HEK293T (cell line): Measurements from ENCODE around the gene PRXL2C.
A peak's percentile ranks its signal among the peaks of the same experiment; 100 is the strongest.
"Not testable (repeated sequence)": the region's sequence is repeated elsewhere in the genome, so short reads cannot be mapped to it uniquely, and the experiment has no call there.

Experiments used
- CTCF ChIA-PET: fragments of 350-600 bp; formaldehyde crosslinking; extraction: SDS; loops from one replicate; lab custom pipeline; 2021; ENCODE audit warnings: antibody characterized with exemption, inconsistent platforms; lab: Yijun Ruan, JAX
- POLR2A ChIA-PET: fragments of 350-600 bp; formaldehyde crosslinking; extraction: SDS; loops from one replicate; lab custom pipeline; 2020; ENCODE audit warnings: antibody characterized with exemption, inconsistent platforms; lab: Yijun Ruan, JAX
- DNase-seq: peaks from one replicate; pipeline ENCODE4 v3.0.0; 2012; ENCODE audit warnings: mixed read lengths; ENCODE audit errors: extremely low spot score
- ARNT ChIP-seq: fragments of 450-650 bp; IDR thresholded peaks from 2 replicates; pipeline ENCODE4 v1.6.1; 2017; ENCODE audit warnings: mild to moderate bottlenecking
- BHLHE40 ChIP-seq: fragments of 450-650 bp; IDR thresholded peaks from 2 replicates; pipeline ENCODE4 v1.6.1; 2016; ENCODE audit warnings: mild to moderate bottlenecking, moderate library complexity, borderline replicate concordance
- CTBP1 ChIP-seq: fragments of 450-650 bp; IDR thresholded peaks from 2 replicates; pipeline ENCODE4 v1.6.1; 2016; ENCODE audit warnings: borderline replicate concordance
- ELF4 ChIP-seq: fragments of 450-650 bp; IDR thresholded peaks from 2 replicates; pipeline ENCODE4 v1.6.1; 2017; ENCODE audit warnings: antibody characterized with exemption
- FOXA1 ChIP-seq: fragments of 450-650 bp; IDR thresholded peaks from 2 replicates; pipeline ENCODE4 v1.6.1; 2016; ENCODE audit warnings: mild to moderate bottlenecking
- FOXK2 ChIP-seq: fragments of 450-650 bp; IDR thresholded peaks from 2 replicates; pipeline ENCODE4 v1.6.1; 2016; ENCODE audit warnings: mild to moderate bottlenecking
- FOXM1 ChIP-seq: fragments of 450-650 bp; IDR thresholded peaks from 2 replicates; pipeline ENCODE4 v1.6.1; 2017; ENCODE audit warnings: mild to moderate bottlenecking, borderline replicate concordance
- HDGF ChIP-seq: fragments of 450-650 bp; IDR thresholded peaks from 2 replicates; pipeline ENCODE4 v1.6.1; 2017; ENCODE audit warnings: antibody characterized with exemption, borderline replicate concordance
- L3MBTL2 ChIP-seq: fragments of 450-650 bp; conservative IDR thresholded peaks from 2 replicates; pipeline ENCODE4 v1.6.1; 2016; ENCODE audit warnings: mild to moderate bottlenecking
- LEF1 ChIP-seq: fragments of 450-650 bp; IDR thresholded peaks from 2 replicates; pipeline ENCODE4 v1.6.1; 2017; ENCODE audit warnings: mild to moderate bottlenecking, borderline replicate concordance
- NFRKB ChIP-seq: fragments of 450-650 bp; IDR thresholded peaks from 2 replicates; pipeline ENCODE4 v1.6.1; 2016; ENCODE audit warnings: mild to moderate bottlenecking, moderate library complexity
- PKNOX1 ChIP-seq: fragments of 450-650 bp; IDR thresholded peaks from 2 replicates; pipeline ENCODE4 v1.6.1; 2016
- SP1 ChIP-seq: fragments of 450-650 bp; IDR thresholded peaks from 2 replicates; pipeline ENCODE4 v1.6.1; 2017
- SUZ12 ChIP-seq: fragments of 450-650 bp; IDR thresholded peaks from 2 replicates; pipeline ENCODE4 v1.6.1; 2016; ENCODE audit warnings: mild to moderate bottlenecking
- TARDBP ChIP-seq: fragments of 450-650 bp; IDR thresholded peaks from 2 replicates; pipeline ENCODE4 v1.6.1; 2016
- ZNF384 ChIP-seq: fragments of 450-650 bp; IDR thresholded peaks from 2 replicates; pipeline ENCODE4 v1.6.1; 2016

The PRXL2C gene

DNA sequence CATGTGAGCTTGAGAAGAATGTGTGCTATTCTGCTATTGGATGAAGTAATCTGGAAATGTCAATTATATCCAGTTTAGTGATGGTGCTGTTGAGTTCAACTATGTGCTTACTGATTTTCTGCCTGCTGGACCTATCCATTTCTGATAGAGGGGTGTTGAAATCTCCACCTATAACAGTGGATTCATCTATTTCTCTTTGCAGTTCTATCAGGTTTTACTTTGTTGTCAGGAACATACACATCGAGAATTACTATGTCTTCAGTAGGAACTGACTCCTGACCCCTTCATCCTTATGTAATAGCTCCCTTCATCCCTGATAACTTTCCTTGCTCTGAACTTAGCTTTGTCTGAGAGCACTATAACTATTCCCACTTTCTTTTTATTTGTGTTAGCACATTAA is 18.7 kb downstream of the PRXL2C start:
- no peak for DNase-seq
- ChIA-PET POLR2A (no interaction called here), CTCF (no interaction called here)
- TF ChIP-seq ZNF384 (no peak), FOXM1 (no peak), L3MBTL2 (no peak), BHLHE40 (no peak), NFRKB (no peak), SUZ12 (no peak), SP1 (no peak), ARNT (no peak), TARDBP (no peak), HDGF (no peak), FOXK2 (no peak), LEF1 (no peak)

DNA sequence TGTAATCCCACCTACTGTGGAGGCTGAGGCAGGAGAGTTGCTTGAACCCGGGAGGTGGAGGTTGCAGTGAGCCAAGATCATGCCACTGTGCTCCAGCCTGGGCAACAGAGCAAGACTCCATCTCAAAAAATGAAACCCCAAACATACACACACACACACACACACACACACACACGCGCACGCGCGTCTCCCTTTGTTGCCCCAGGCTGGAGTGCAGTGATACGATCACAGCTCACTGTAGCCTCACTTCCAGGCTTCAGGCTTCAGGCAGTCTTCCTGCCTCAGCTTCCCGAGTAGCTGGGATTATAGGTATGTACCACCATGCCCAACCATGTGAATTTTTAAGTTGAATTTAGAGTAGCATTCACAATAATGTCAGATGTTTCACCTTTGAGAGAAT is 21.5 kb downstream of the PRXL2C start:
- POLR2A ChIA-PET, DNase-seq, CTCF ChIA-PET: not testable (repeated sequence)

GRCh38 chr9:96626912-96627311 is 28.2 kb downstream of the PRXL2C start:
- POLR2A ChIA-PET: no interaction called here
- TF ChIP-seq FOXK2 (no peak), ZNF384 (no peak), FOXM1 (no peak), TARDBP (no peak), FOXA1 (no peak), SP1 (no peak), HDGF (no peak)
- CTCF ChIA-PET: no interaction called here
- no peak for DNase-seq

GRCh38 chr9:96621618-96622017 is 33.5 kb downstream of the PRXL2C start:
- no peak for DNase-seq
- ChIA-PET POLR2A (interaction anchor here (1.0 kb wide), 1 partner anchor 172 kb away, joined by 3 read pairs; the partner anchor contains the start of gene HABP4), CTCF (no interaction called here)
- TF ChIP-seq ELF4 (no peak), PKNOX1 (no peak)

DNA sequence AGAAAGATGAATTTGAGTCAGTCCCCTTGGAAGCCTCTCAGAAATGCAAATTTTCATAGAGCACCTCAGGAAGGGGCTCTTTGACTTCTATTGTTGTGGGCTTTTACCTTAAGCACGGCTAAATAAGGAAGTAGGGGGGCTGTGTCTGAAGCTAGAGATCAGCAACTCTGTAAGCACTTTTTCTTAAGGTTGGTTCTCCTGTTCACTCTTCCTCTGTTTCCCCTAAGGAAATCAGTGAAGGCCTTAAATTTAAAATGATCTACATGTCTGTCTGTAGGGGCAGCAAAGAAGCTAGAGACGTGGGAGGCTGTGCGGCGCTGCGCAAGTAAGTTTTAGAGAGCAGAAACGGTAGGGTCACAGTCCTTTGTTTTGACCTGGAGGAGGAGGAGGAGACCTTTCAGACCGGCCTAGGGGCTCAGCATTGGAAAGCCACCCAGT is 34.3 kb downstream of the PRXL2C start:
- DNase-seq: no peak
- CTCF ChIA-PET: interaction anchor here (0.6 kb wide), 1 partner anchor 14 kb away, joined by 3 read pairs; no protein-coding TSS in a partner anchor
- TF ChIP-seq ZNF384 (no peak), FOXM1 (no peak), PKNOX1 (no peak), L3MBTL2 (no peak), FOXK2 (no peak), TARDBP (no peak), SUZ12 (no peak), ARNT (no peak), SP1 (no peak), LEF1 (no peak), FOXA1 (no peak), HDGF (no peak)
- POLR2A ChIA-PET: interaction anchor here (1.0 kb wide), 1 partner anchor 171 kb away, joined by 3 read pairs; the partner anchor contains the start of gene HABP4

DNA sequence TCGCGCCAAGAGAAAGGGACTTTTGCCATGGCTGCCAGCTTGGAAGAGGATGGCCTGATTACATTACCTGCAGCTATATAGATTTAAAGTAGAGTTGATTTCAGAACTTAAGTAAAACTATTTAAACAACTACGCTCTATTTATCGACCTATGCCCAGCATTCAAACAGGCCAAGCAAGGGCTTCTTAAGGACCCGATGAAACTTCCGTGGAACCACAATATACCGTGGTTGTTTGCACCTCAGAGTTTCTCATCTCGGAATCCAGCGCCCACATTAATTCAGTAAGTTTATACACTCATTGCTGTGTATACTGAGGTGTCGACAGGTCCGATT is 35.0 kb downstream of the PRXL2C start:
- DNase-seq: no peak
- ChIA-PET CTCF (no interaction called here), POLR2A (interaction anchor here (2.3 kb wide), 1 partner anchor 53 kb away, joined by 8 read pairs; no protein-coding TSS in a partner anchor)
- no peak for TF ChIP-seq CTBP1
- no peak for TF ChIP-seq FOXK2
- no peak for TF ChIP-seq ARNT
- TF ChIP-seq NFRKB: no peak

DNA sequence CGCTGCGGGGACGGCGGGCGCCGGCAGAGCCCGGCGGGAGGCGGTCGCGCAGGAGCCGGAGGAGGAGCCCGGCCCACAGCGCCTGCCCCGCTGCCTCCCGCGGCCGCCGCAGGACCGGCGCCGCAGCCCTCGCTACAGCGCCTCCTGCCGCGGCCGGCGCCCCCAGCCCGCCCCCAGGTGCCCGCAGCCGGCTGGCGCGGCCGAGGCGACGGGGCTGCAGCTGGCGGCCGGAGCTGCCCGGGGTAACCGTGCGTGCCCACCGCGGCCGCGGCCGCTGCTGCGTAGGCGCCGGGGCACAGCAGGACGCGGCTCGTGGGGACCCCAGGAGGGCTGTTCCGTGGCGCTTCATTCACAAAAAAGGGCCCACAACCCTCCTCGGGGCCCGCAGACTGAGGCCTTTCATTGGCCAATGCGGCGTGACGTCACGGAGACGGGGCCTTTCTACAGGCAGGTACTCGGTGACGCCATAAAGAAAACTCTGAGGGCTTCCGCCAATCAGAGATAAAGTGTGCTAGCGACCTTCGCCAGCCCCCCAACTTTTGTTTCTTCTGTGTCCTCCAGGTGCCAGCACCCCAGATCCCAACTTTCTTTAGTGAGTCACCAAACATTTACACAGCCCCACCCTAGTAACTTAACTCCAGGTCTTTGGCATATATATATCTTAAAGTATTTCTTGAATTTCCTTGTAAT is 35.5 kb downstream of the PRXL2C start, which contains the start of gene CDC14B:
Gene CDC14B, minus strand, starts transcription at position 353 of the 690 bp plus-strand sequence. CDS start 465 bp downstream, outside the sequence.
- CTCF ChIA-PET: no interaction called here
- DNase-seq: peak; percentile 83
- TF ChIP-seq TARDBP: peak; percentile 57; the same call in 1 of the 2 replicates
- peak; percentile 71; the same call in 1 of the 2 replicates for TF ChIP-seq FOXM1
- no peak for TF ChIP-seq SUZ12
- no peak for TF ChIP-seq PKNOX1
- TF ChIP-seq FOXK2: no peak
- TF ChIP-seq ARNT: peak; percentile 33; the same call in 1 of the 2 replicates
- POLR2A ChIA-PET: interaction anchor here (2.3 kb wide), 1 partner anchor 53 kb away, joined by 8 read pairs; no protein-coding TSS in a partner anchor
